ENCODE results near the gene ARMC12.

DNA sequence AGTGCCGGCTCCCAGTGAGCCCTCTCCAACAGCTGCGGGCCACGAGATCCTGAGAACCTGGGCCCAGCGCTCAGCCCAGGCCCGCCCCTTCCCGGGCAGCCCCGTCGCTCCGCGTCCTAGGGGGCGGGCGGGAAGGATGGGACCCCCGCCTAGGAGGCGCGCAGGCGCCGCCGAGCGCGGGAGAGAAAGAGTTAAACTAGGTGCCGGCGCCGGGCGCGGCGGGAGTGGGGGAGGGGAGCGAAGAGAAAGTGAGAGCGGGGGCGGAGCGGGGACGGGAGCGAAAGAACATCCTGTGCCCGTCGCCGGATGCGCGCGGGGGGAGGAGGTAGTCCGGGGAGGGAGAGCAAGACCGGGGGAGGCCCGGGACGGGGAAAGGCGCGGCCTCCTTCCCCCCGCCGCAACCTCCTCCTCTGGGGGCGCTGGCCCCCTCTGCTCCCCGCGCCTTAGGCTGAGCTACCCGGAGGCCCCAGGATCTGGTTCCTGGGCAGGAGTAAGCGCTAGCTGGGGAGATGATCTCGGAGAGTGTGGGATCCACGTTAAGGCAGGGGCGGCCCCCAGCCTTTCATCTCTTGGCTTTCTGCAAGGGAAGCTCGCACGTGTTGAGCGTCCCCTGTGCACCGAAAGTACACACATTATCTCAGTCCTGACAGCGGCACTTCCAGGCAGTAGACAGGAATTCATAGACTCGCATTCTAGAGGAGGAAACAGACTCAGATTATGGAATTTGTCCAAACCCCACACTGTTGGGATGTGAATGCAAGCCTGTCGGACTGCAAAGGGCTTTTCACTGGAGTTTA, 4.9 kb upstream of the ARMC12 start:
- TF ChIP-seq, protein P1, sequence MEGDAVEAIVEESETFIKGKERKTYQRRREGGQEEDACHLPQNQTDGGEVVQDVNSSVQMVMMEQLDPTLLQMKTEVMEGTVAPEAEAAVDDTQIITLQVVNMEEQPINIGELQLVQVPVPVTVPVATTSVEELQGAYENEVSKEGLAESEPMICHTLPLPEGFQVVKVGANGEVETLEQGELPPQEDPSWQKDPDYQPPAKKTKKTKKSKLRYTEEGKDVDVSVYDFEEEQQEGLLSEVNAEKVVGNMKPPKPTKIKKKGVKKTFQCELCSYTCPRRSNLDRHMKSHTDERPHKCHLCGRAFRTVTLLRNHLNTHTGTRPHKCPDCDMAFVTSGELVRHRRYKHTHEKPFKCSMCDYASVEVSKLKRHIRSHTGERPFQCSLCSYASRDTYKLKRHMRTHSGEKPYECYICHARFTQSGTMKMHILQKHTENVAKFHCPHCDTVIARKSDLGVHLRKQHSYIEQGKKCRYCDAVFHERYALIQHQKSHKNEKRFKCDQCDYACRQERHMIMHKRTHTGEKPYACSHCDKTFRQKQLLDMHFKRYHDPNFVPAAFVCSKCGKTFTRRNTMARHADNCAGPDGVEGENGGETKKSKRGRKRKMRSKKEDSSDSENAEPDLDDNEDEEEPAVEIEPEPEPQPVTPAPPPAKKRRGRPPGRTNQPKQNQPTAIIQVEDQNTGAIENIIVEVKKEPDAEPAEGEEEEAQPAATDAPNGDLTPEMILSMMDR (IDR thresholded peaks at IDR 0.05), result no peak
- TF ChIP-seq, protein P2, sequence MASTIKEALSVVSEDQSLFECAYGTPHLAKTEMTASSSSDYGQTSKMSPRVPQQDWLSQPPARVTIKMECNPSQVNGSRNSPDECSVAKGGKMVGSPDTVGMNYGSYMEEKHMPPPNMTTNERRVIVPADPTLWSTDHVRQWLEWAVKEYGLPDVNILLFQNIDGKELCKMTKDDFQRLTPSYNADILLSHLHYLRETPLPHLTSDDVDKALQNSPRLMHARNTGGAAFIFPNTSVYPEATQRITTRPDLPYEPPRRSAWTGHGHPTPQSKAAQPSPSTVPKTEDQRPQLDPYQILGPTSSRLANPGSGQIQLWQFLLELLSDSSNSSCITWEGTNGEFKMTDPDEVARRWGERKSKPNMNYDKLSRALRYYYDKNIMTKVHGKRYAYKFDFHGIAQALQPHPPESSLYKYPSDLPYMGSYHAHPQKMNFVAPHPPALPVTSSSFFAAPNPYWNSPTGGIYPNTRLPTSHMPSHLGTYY (CRISPR knock-in tag; IDR thresholded peaks at IDR 0.05), result 0 out of 2 replicates have a peak, but pooled peaks have one; percentile 17
- TF ChIP-seq OVOL2 (CRISPR knock-in tag; IDR thresholded peaks at IDR 0.05; ENCODE audit: borderline replicate concordance), result no peak
- TF ChIP-seq, protein P3, sequence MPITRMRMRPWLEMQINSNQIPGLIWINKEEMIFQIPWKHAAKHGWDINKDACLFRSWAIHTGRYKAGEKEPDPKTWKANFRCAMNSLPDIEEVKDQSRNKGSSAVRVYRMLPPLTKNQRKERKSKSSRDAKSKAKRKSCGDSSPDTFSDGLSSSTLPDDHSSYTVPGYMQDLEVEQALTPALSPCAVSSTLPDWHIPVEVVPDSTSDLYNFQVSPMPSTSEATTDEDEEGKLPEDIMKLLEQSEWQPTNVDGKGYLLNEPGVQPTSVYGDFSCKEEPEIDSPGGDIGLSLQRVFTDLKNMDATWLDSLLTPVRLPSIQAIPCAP (CRISPR knock-in tag; IDR thresholded peaks at IDR 0.05), result 0 out of 2 replicates have a peak, but pooled peaks have one; percentile 17
